ENCODE results near the gene EDIL3. TPM values are rescaled to one million over a fixed set of nuclear protein-coding genes. Genes with fewer than 3 reads are reported as not detected.
"Not testable (repeated sequence)": the region's sequence is repeated elsewhere in the genome, so short reads cannot be mapped to it uniquely, and the experiment has no call there.

Gene EDIL3
- total RNA-seq, 4 donors from 2014 or later, result 12.2 to 26.9 (median 16.1) TPM

GRCh38 chr5:84322646-84323045 lies 62.0 kb downstream of the EDIL3 start:
- no peaks in the 10 kb centered on the region for H3K36me3 ChIP-seq
- TF ChIP-seq POLR2A (IDR thresholded peaks at IDR 0.05) (no peak), POLR2AphosphoS5 (IDR thresholded peaks at IDR 0.05) (no peak), CTCF (IDR thresholded peaks at IDR 0.05) (no peak), EP300 (IDR thresholded peaks at IDR 0.05) (no peak)
- no peaks in the 10 kb centered on the region for H3K27me3 ChIP-seq
- peaks cover 0 to 19% (median 0%) of the 10 kb centered on the region in 3 donors for H3K9me3 ChIP-seq
- H3K27ac ChIP-seq, result no peak overlapping the region
- H3K4me3 ChIP-seq, result no peak overlapping the region
- H3K4me1 ChIP-seq, result no peaks in the 10 kb centered on the region
- 90 to 97% methylated on average over 3 of the region's 3 CpGs for WGBS, 2 donors (ENCODE audit: low coverage in 1 of 2)
- no peak for ATAC-seq

- 80 to 82% methylated on average over 1 of the region's 1 CpG for WGBS, 2 donors (ENCODE audit: low coverage in 1 of 2)
- H3K27me3 ChIP-seq, H3K4me3 ChIP-seq, H3K4me1 ChIP-seq, H3K36me3 ChIP-seq, H3K27ac ChIP-seq, ATAC-seq: not testable (repeated sequence)
- H3K9me3 ChIP-seq, result peaks cover 0 to 18% (median 0%) of the 10 kb centered on the region in 3 donors
Observed at GRCh38 chr5:84317826-84318225, 66.9 kb downstream of the EDIL3 start.

GRCh38 chr5:84312280-84312679 lies 72.4 kb downstream of the EDIL3 start:
- H3K4me1 ChIP-seq, result not testable (repeated sequence)
- 100% methylated on average over 1 of the region's 30 CpGs; no CpG with 5 or more reads in 1 of the 2 donors for WGBS, 2 donors (ENCODE audit: low coverage in 1 of 2)

GRCh38 chr5:84309850-84310249 lies 74.8 kb downstream of the EDIL3 start:
- ATAC-seq, H3K4me1 ChIP-seq, H3K27me3 ChIP-seq, H3K9me3 ChIP-seq, H3K4me3 ChIP-seq, H3K27ac ChIP-seq, H3K36me3 ChIP-seq: not testable (repeated sequence)

More at GRCh38 chr5:84312280-84312679, 72.4 kb downstream of the EDIL3 start:
- not testable (repeated sequence) for ATAC-seq, H3K27me3 ChIP-seq, H3K4me3 ChIP-seq, H3K27ac ChIP-seq, H3K36me3 ChIP-seq, H3K9me3 ChIP-seq

- H3K4me3 ChIP-seq, result no peak overlapping the region
- H3K4me1 ChIP-seq, result no peaks in the 10 kb centered on the region
- H3K27me3 ChIP-seq, result no peaks in the 10 kb centered on the region
- H3K9me3 ChIP-seq, result no peaks in the 10 kb centered on the region
- TF ChIP-seq CTCF (IDR thresholded peaks at IDR 0.05) (no peak), POLR2A (IDR thresholded peaks at IDR 0.05) (no peak), POLR2AphosphoS5 (IDR thresholded peaks at IDR 0.05) (no peak), EP300 (IDR thresholded peaks at IDR 0.05) (no peak)
- H3K27ac ChIP-seq, result no peak overlapping the region
- no peak for ATAC-seq
- no peaks in the 10 kb centered on the region for H3K36me3 ChIP-seq
- WGBS, 2 donors (ENCODE audit: low coverage in 1 of 2), result 79 to 90% methylated on average over 1 of the region's 1 CpG
Observed at GRCh38 chr5:84306601-84307000, 78.1 kb downstream of the EDIL3 start.

GRCh38 chr5:84304599-84304998 lies 80.1 kb downstream of the EDIL3 start:
- ATAC-seq, result no peak
- Histone ChIP-seq H3K4me1 (no peaks in the 10 kb centered on the region), H3K27me3 (no peaks in the 10 kb centered on the region), H3K4me3 (no peak overlapping the region), H3K9me3 (no peaks in the 10 kb centered on the region), H3K27ac (no peak overlapping the region), H3K36me3 (no peaks in the 10 kb centered on the region)
- no peak for TF ChIP-seq CTCF (IDR thresholded peaks at IDR 0.05)
- no peak for TF ChIP-seq POLR2A (IDR thresholded peaks at IDR 0.05)
- no peak for TF ChIP-seq POLR2AphosphoS5 (IDR thresholded peaks at IDR 0.05)
- TF ChIP-seq EP300 (IDR thresholded peaks at IDR 0.05), result no peak

- TF ChIP-seq POLR2A (IDR thresholded peaks at IDR 0.05) (no peak), POLR2AphosphoS5 (IDR thresholded peaks at IDR 0.05) (no peak), CTCF (IDR thresholded peaks at IDR 0.05) (no peak), EP300 (IDR thresholded peaks at IDR 0.05) (no peak)
- Histone ChIP-seq H3K4me3 (no peak overlapping the region), H3K4me1 (no peaks in the 10 kb centered on the region), H3K36me3 (no peaks in the 10 kb centered on the region), H3K27ac (no peak overlapping the region), H3K27me3 (no peaks in the 10 kb centered on the region), H3K9me3 (no peaks in the 10 kb centered on the region)
- no peak for ATAC-seq
- WGBS, 2 donors (ENCODE audit: low coverage in 1 of 2), result 57 to 90% methylated on average over 2 to 3 of the region's 3 CpGs
Observed at GRCh38 chr5:84303315-84303714, 81.4 kb downstream of the EDIL3 start.

Data from gastroesophageal sphincter (tissue), 4 donors.